GM18511 (cell line): ENCODE data around the gene TAS2R60.
"Not testable (repeated sequence)": the region's sequence is repeated elsewhere in the genome, so short reads cannot be mapped to it uniquely, and the experiment has no call there.

Experiments used
- ATAC-seq: cut with Tn5 transposase; IDR thresholded peaks from one replicate; pipeline ENCODE4 v1.9.1; 2021; ENCODE audit warnings: mild to moderate bottlenecking, moderate library complexity; ENCODE audit not compliant: unreplicated experiment

TAS2R60 gene

GRCh38 chr7:143472071-143472689 is 28.9 kb downstream of the TAS2R60 start:
- not testable (repeated sequence) for ATAC-seq

DNA sequence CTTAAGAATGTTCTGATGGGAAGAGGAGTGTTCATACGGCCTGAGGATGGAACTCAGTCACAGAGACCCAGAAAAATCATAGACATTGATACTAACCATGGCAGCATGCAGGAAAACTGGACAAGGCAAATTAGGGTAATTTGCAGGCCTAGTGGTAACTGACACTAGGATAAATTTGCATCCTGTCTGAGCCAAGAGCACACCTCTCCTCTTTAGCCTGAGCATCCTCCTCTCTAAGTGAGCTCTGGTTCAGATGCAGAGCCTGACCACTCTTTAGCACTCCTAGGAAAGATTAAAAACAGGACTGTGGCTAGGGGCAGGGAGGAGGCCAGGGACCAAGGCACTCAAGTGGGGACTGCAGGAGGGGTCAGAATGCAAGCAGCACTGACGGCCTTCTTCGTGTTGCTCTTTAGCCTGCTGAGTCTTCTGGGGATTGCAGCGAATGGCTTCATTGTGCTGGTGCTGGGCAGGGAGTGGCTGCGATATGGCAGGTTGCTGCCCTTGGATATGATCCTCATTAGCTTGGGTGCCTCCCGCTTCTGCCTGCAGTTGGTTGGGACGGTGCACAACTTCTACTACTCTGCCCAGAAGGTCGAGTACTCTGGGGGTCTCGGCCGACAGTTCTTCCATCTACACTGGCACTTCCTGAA is 34.4 kb downstream of the TAS2R60 start, which contains the start of gene TAS2R41:
Gene TAS2R41 (plus strand): TSS at position 373 of the 650 bp plus-strand sequence. CDS start 0 bp downstream, at position 373.
- no peak for ATAC-seq

GRCh38 chr7:143479055-143479766 is 36.0 kb downstream of the TAS2R60 start:
- no peak for ATAC-seq

- ATAC-seq = no peak
Measured at GRCh38 chr7:143480501-143480900, 37.2 kb downstream of the TAS2R60 start.

DNA sequence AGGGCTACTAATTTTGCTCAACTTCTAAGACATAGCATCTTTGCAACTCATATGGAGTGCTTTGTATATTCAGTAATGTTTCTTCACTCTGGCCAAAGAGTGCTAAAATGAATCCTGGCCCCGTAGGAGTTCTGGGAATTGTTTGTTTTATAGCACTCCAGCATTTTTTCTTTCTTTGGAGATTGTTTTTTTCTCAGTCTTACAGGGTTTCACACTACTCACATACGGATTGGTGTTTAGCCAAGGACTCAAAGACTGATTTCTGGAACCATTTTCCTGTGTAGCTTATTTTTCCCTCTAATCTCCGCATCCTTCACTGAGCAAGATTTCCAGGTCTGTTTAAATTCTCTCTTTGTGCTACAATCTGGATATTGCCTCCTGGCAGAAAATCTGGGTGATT is 40.9 kb downstream of the TAS2R60 start:
- no peak for ATAC-seq

- no peak for ATAC-seq
Measured at GRCh38 chr7:143485094-143485493, 41.8 kb downstream of the TAS2R60 start.

DNA sequence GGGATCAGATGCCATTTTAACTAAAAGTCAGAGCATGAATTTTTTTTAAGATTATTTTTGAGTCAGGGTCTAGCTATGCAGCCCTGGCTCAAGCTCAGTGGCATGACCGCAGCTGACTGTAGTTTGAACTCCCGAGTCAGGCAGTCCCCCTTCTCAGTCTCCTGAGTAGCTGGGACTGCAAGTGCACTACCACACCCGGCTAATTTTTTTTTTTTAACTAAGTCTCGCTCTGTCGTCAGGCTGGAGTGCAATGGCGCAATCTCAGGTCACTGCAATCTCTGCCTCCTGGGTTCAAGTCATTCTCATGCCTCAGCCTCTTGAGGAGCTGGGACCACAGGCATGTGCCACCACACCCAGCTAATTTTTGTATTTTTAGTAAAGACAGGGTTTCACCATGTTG is 42.2 kb downstream of the TAS2R60 start:
- ATAC-seq = no peak

GRCh38 chr7:143486266-143486665 is 43.0 kb downstream of the TAS2R60 start:
- not testable (repeated sequence) for ATAC-seq

- ATAC-seq = no peak
Measured at GRCh38 chr7:143487061-143487460, 43.8 kb downstream of the TAS2R60 start.

DNA sequence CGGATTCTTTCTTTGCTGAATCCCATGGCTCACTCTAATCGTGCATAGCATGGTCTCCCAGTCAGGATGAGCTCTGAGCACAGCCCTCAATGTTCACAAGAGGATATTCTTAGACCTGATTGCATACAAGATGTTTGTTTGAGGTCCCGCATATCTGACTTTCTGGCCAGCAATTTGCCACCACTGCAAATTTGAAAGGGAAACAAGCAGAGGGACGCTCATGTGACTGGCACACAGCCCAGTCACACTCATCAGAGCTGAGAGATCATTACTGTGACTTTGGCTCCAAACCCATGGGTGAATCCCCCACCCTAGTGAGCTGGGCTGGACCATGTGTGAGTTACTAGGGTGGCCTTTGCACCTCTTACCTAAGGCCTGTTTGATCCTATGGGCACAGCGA is 44.3 kb downstream of the TAS2R60 start:
- no peak for ATAC-seq

- ATAC-seq = no peak
Measured at GRCh38 chr7:143490717-143491306, 47.6 kb downstream of the TAS2R60 start.

GRCh38 chr7:143492043-143492471 is 48.8 kb downstream of the TAS2R60 start:
- no peak for ATAC-seq

- no peak for ATAC-seq
Measured at GRCh38 chr7:143492799-143493739, 49.8 kb downstream of the TAS2R60 start.

DNA sequence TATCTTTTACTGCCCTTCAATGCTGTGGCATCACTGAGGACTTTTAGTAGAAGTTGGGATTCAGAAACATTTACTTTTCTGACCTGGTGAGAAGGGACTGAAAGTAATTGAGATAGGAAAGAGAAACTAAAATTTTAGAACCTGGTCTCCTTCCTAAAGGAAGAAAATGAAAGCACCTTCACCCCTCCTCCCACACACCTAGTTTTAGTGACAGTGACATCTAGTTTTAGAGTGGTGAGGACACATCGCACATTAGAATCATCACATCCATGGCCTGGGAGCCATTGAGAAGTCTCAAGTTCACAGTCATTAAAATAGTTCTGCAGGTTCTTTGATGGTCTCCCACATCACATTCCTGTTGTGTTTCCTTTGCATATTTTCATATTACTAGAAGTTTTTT is 50.5 kb downstream of the TAS2R60 start:
- no peak for ATAC-seq
